GM19468 (cell line): ENCODE results near the gene SLC22A23.

ENCODE experiments used
- ATAC-seq: cut with Tn5 transposase; IDR thresholded peaks from one replicate; pipeline ENCODE4 v1.9.1; 2021; ENCODE audit warnings: mild to moderate bottlenecking, moderate library complexity, moderate number of reproducible peaks; ENCODE audit not compliant: unreplicated experiment; ENCODE audit errors: extremely low read depth

The SLC22A23 gene

GRCh38 chr6:3281631-3282475 lies 175.0 kb downstream of the SLC22A23 start:
- ATAC-seq: no peak

GRCh38 chr6:3280866-3281465 lies 175.9 kb downstream of the SLC22A23 start:
- no peak for ATAC-seq

- no peak for ATAC-seq
These were observed 176.8 kb downstream of the SLC22A23 start for GRCh38 chr6:3280091-3280490.

GRCh38 chr6:3278691-3279090 lies 178.2 kb downstream of the SLC22A23 start:
- ATAC-seq: no peak

- no peak for ATAC-seq
These were observed 178.9 kb downstream of the SLC22A23 start for GRCh38 chr6:3277851-3278416.

- no peak for ATAC-seq
These were observed 179.6 kb downstream of the SLC22A23 start for GRCh38 chr6:3277251-3277650.

- ATAC-seq: no peak
These were observed 180.4 kb downstream of the SLC22A23 start for GRCh38 chr6:3276174-3277167.

GRCh38 chr6:3273707-3274521 lies 182.9 kb downstream of the SLC22A23 start:
- ATAC-seq: no peak

GRCh38 chr6:3272911-3273547 lies 183.8 kb downstream of the SLC22A23 start:
- no peak for ATAC-seq

- no peak for ATAC-seq
These were observed 185.1 kb downstream of the SLC22A23 start for GRCh38 chr6:3271756-3272155.

GRCh38 chr6:3270258-3270657 lies 186.6 kb downstream of the SLC22A23 start:
- ATAC-seq: no peak

GRCh38 chr6:3269281-3269975 lies 187.4 kb downstream of the SLC22A23 start:
- ATAC-seq: no peak

- ATAC-seq: no peak
These were observed 188.2 kb downstream of the SLC22A23 start for GRCh38 chr6:3268680-3269079.

GRCh38 chr6:3267162-3267561 lies 189.7 kb downstream of the SLC22A23 start:
- ATAC-seq: no peak

- no peak for ATAC-seq
These were observed 190.7 kb downstream of the SLC22A23 start for GRCh38 chr6:3266170-3266569.

- ATAC-seq: no peak
These were observed 191.2 kb downstream of the SLC22A23 start for GRCh38 chr6:3265671-3266070.

GRCh38 chr6:3264356-3264755 lies 192.5 kb downstream of the SLC22A23 start:
- ATAC-seq: no peak

GRCh38 chr6:3263096-3263495 lies 193.8 kb downstream of the SLC22A23 start:
- no peak for ATAC-seq
